Stimulated activated CD4-positive, alpha-beta T cell treated with anti-CD3 and anti-CD28 coated beads, Interleukin-4, amount 100 ng/mL, for 24 hours (primary cell): ENCODE measurements around the gene IL20.

Source experiments
- DNase-seq: peaks from one replicate; pipeline ENCODE4 v3.0.0-alpha.2; 2020

Gene IL20

GRCh38 chr1:206882555-206882954 is 17.1 kb downstream of the IL20 start:
- DNase-seq, result no peak

DNA sequence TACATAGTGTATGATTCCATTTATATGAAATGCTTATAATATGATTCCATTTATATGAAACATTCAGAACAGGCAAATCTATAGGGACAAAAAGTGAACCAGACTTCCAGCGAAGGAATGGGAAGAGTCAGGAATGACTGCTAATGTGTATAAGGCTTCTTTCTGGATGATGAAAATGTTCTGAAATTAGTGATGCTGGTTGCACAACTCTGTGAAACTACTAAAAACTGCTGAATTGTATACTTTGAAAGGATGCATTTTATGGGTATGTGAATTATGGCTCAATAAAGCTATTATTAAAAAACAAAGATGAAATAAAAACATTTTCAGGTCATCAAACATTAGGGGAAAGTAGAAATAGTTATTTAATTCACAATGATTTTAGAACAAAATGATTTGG is 17.7 kb downstream of the IL20 start:
- no peak for DNase-seq

DNA sequence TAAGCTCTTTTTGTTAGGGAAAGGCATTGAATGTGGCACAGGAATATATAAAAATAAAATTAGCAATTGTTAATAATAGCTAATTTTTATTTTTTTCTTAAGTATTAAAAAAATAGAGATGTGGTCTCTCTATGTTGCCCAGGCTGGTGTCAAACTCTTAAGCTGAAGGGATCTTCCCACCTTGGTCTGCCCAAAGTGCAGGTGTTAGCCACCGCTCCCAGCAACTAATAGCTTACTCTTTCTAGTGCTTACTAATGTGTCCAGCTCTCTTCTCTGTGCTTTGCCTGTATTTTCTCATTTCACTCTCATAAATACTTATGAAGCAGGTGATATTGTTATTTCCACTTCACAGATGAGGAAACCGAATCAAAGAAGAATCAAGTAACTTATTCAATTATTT is 18.5 kb downstream of the IL20 start:
- no peak for DNase-seq

DNA sequence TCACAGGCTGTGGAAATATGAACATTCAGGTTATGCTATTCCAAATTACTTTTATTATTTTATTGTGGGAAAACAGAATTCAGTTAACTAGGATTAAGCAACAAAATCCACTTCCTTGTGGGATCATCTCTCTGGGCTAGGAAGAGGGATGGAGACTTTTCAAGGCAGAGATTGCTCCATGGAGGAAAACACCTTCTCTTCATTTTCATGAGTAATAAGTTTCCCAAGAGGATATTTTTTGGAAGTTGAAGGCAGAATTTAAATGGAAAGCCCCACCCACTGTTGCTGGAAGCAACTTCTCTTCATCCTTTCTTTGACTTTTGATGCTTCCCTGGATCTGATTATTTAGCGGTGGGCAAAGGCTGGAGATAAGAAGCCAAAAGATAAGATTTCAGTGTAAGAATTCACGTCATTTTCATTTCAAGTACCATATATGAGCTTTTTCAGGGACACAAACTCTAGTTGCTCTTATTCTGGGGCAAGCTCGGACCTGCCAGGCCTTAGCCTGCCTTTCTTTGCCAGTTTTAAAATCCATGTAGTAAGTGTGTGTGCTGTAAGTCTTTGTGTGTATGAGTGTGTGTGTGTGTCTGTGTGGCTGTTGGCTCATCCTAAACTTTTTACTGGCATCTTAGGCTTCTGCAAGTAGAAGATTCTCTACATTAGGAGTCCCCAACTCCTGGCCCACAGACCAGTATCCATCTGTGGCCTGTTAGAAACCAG is 20.1 kb downstream of the IL20 start:
- DNase-seq, result no peak

- no peak for DNase-seq
These were observed 21.4 kb downstream of the IL20 start for GRCh38 chr1:206886831-206887230.

DNA sequence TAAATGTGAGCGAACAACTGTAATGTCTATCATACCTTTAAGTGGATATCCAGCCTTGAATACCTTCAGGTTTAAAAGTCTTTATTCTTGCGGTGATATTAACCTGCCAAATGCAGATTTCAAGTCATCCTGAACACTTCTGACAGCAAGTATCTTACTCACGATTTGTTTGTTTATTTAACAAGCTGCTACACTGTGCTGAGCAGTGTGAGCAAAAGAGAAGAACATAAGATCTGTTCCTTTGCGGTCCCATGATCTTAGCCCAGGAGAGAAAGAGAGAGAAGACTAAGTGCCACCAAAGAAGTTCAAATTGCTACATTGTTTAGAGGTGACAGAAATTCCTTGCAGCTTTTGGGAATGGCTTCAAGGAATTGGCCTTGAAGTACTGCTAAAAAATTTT is 22.3 kb downstream of the IL20 start:
- no peak for DNase-seq

GRCh38 chr1:206890125-206891060 is 25.0 kb downstream of the IL20 start:
- DNase-seq, result no peak

- no peak for DNase-seq
These were observed 26.0 kb downstream of the IL20 start for GRCh38 chr1:206891412-206891811.

GRCh38 chr1:206892351-206892984 is 27.0 kb downstream of the IL20 start:
- no peak for DNase-seq

GRCh38 chr1:206893380-206893779 is 28.0 kb downstream of the IL20 start:
- DNase-seq, result no peak

GRCh38 chr1:206895325-206895724 is 29.9 kb downstream of the IL20 start:
- no peak for DNase-seq

DNA sequence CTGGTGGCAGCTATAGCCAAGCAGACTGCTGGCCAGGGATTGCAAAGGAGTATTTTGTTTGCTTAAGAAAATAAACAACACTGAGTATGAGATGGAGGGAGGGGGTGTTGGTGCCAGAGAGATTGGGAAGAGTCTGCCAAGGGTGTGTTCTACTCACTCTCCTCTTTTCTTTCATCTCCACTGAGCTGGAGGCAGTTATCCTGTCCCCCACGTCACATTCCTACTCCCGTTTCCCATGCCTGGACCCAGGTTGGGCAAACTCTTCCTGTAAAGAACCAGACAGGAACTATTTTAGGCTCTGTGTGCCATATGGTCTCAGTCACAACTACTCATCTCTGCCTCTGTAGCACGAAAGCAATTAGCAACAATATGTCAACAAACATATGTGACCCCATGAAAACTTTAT is 30.4 kb downstream of the IL20 start:
- no peak for DNase-seq

DNA sequence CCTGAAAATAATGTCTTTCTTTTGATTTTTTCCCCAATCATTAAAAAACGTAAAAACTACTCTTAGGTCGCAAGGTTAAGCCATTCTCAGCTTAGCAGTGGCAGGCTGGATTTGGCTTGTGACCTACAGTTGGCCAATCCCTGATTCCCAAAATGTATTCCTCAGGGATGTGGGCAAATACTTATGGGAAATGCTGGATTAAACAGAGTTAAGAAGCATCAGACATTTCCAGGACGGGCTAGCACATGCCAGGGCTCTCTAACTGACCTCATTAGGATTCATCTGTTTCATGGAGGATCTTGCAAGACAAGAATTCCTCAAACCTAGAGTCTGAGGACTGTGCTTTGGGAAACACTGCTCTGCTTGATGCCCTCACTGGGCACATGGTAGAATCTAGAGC is 30.8 kb downstream of the IL20 start:
- no peak for DNase-seq

GRCh38 chr1:206897175-206897574 is 31.8 kb downstream of the IL20 start, which contains the start of gene IL24:
IL24 (plus strand) TSS chr1:206897443; CDS start chr1:206897833, 390 bp downstream.
- DNase-seq, result peak; percentile 74

DNA sequence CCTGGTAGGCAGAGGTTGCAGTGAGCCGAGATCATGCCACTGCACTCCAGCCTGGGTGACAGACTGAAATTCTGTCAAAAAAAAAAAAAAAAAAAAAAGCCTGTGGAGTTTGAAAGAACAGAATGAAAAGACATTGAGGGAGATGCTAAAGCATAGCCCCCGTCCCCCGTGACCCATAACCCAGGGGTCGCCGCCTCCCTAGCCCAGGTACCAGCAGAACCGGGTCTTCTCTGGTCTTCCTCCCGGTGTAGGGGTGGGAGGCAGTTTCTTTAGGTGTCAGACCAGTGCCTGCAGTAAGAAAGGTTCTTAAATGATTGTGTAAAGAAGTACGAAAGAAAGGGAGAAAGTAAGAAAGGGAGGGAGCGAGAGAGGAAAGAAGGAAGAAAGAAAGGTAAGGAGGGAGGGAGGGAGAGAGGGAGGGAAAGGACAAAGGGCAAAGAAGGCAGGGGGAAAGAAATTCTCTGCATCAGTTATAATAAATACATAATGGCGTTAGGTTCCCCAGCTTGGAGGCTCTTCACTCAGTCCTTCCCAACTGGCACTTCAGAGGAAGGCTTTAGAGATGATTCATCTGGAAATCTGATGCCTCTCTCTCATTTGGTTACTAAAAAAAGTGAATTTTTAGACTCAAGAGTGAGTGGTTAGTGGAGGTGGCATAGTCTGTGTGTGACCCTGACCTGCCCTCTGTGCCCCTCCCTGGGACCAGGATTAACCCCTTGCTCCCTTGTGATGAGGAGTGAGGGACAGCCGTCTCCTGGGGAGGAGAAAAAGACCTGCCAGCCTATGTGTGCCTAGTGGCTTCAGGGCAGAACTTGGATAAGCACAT is 32.9 kb downstream of the IL20 start:
- DNase-seq, result no peak

DNA sequence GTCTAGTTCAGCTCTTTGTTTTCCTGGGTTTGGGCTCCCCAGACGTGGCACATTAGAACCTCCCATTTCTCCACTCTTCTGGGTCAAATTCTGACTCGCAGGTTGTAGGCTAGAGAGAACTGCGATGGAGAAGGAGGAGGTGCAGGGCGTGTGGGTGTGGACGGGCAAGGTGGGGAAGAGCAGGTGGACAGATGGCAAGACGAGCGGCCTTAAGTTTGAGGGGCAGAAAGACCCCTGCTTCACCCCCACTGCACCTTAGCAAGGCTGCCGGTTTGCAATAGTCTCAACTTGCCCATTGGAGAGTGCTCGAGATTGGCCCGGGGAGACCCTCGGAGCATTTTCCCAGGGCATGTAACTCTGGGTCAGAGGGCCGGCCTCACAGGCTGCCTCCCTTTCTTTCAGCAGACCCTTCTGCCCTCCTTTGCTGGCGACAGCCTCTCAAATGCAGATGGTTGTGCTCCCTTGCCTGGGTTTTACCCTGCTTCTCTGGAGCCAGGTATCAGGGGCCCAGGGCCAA is 33.5 kb downstream of the IL20 start:
- no peak for DNase-seq

DNA sequence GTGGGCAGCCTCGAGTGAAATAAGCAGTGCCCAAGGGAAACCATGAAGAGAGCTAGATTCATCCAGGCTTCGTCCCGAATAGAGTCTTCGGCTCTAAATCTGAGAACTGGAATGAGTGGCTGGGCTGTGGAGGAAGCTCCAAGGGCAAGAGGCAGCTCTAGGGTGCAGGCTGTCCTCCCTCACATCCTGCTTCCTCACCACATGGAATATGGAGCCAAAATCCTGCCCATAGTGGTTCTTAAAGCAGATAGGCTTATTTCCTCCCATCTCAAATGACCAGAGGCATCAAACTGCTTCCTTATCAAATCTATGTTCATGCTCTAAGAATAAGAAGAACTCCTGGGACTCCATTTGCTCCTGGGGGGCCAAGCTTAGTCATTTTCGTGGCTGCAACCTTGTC is 34.3 kb downstream of the IL20 start:
- DNase-seq, result no peak

GRCh38 chr1:206900149-206900548 is 34.7 kb downstream of the IL20 start:
- no peak for DNase-seq

DNA sequence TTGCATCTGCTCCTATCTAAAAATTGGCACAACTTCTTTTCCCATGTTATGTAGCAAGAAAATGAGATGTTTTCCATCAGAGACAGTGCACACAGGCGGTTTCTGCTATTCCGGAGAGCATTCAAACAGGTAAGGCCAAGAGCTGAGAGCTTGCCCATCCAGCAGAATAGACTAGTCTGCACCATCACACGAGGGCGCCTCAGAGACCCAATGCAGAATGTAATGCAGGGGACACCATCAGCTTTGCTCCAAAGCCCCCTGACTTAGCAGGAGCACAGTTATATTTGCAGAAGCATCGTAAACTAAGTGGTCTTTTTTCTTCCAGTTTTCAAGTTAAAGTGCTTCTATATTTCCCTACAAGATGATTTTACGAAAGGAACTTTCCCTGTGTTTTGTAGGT is 36.5 kb downstream of the IL20 start:
- DNase-seq, result no peak

- DNase-seq, result no peak
These were observed 37.3 kb downstream of the IL20 start for GRCh38 chr1:206902702-206903101.

- no peak for DNase-seq
These were observed 38.3 kb downstream of the IL20 start for GRCh38 chr1:206903687-206904086.

DNA sequence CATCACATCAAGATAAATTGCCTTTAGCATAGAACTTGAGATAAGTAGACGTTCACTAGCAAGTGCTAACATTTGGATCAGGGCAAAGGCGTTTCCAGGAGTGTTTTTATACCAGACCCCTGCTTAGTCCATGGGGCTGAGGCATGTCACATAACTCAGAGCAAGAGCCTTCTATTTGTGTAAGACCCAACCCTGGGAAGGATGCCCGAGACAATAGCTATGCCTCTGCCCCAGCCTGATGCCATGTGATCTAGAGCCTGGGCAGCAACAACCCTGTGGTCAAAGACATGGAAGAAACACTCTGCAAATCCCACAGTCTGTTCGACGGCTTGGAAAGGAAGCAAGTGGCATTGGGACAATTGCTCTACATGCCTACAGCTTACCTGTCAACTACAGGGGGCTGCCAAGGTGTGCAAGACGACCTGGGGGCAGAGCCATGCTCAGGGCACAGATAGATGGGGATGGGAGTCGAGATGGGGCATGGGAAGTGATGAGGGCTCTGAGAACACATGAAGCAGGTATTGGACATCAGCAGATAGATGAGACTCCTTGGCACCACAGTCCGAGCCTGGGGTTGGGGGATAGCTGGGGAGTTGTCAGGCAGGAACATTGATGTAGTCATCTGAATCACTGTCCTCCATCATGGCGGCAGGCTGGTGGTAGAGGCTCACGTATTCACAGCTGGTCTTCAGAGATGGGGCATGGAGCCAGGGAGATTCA is 39.2 kb downstream of the IL20 start:
- DNase-seq, result no peak
